SK-N-SH treated with all-trans-retinoic acid at 6 μM for 48 hours (cell line): Measurements from ENCODE around the gene NTN1.

Experiments used
- ATAC-seq: fragments of 200-7000 bp; cut with Tn5 transposase; 3 replicates; pipeline ENCODE4 v1.9.1; 2020; ENCODE audit warnings: mild to moderate bottlenecking, moderate library complexity
- BACH2 ChIP-seq: fragments of 250-450 bp; sonication (Bioruptor Pico); IDR thresholded peaks from 2 replicates; pipeline ENCODE4 v1.9.0; 2021; ENCODE audit warnings: mild to moderate bottlenecking, borderline replicate concordance
- CSDC2 ChIP-seq: fragments of 250-450 bp; sonication (Bioruptor Pico); IDR thresholded peaks from 2 replicates; pipeline ENCODE4 v1.5.0; 2020; ENCODE audit warnings: mild to moderate bottlenecking, moderate library complexity
- ESRRG ChIP-seq: fragments of 250-450 bp; sonication (Bioruptor Pico); IDR thresholded peaks from 2 replicates; pipeline ENCODE4 v1.6.1; 2021; ENCODE audit warnings: mild to moderate bottlenecking
- GLIS3 ChIP-seq: fragments of 250-450 bp; sonication (Bioruptor Pico); IDR thresholded peaks from 2 replicates; pipeline ENCODE4 v1.5.0; 2020; ENCODE audit warnings: mild to moderate bottlenecking, moderate library complexity
- ISL1 ChIP-seq: fragments of 250-450 bp; sonication (Bioruptor Pico); IDR thresholded peaks from 2 replicates; pipeline ENCODE4 v2.1.2; 2022; ENCODE audit warnings: mild to moderate bottlenecking, moderate library complexity
- OSR1 ChIP-seq: fragments of 250-450 bp; sonication (Bioruptor Pico); IDR thresholded peaks from 2 replicates; pipeline ENCODE4 v1.8.0; 2022; ENCODE audit warnings: moderate library complexity, mild to moderate bottlenecking, inconsistent platforms
- POU6F1 ChIP-seq: fragments of 250-450 bp; sonication (Bioruptor Pico); IDR thresholded peaks from 2 replicates; pipeline ENCODE4 v1.8.0; 2021; ENCODE audit warnings: low read depth, mild to moderate bottlenecking, moderate library complexity, borderline replicate concordance
- PPARA ChIP-seq: fragments of 250-450 bp; sonication (Bioruptor Pico); IDR thresholded peaks from 2 replicates; pipeline ENCODE4 v1.5.0; 2020; ENCODE audit warnings: mild to moderate bottlenecking, borderline replicate concordance
- RARB ChIP-seq: fragments of 250-450 bp; sonication (Bioruptor Pico); IDR thresholded peaks from 2 replicates; pipeline ENCODE4 v1.8.0; 2021; ENCODE audit warnings: mild to moderate bottlenecking, moderate library complexity
- SNAI2 ChIP-seq: fragments of 250-450 bp; sonication (Bioruptor Pico); IDR thresholded peaks from 2 replicates; pipeline ENCODE4 v1.5.0; 2020; ENCODE audit warnings: mild to moderate bottlenecking, moderate library complexity
- TCF4 ChIP-seq: fragments of 250-450 bp; sonication (Bioruptor Pico); IDR thresholded peaks from 2 replicates; pipeline ENCODE4 v1.8.0; 2021; ENCODE audit warnings: mild to moderate bottlenecking, moderate library complexity, borderline replicate concordance
- TOX ChIP-seq: fragments of 250-450 bp; sonication (Bioruptor Pico); IDR thresholded peaks from 2 replicates; pipeline ENCODE4 v1.8.0; 2021; ENCODE audit warnings: mild to moderate bottlenecking, moderate library complexity, borderline replicate concordance
- ZC3H10 ChIP-seq: fragments of 250-450 bp; sonication (Bioruptor Pico); IDR thresholded peaks from 2 replicates; pipeline ENCODE4 v1.5.1; 2021; ENCODE audit warnings: mild to moderate bottlenecking, moderate library complexity
- ZFP30 ChIP-seq: fragments of 450-650 bp; formaldehyde crosslinking; IDR thresholded peaks from 2 replicates; pipeline ENCODE4 v1.5.0; 2022; ENCODE audit warnings: mild to moderate bottlenecking, moderate library complexity
- ZNF565 ChIP-seq: fragments of 450-650 bp; formaldehyde crosslinking; conservative IDR thresholded peaks from 2 replicates; pipeline ENCODE4 v1.5.0; 2020; ENCODE audit warnings: low read depth, mild to moderate bottlenecking, moderate library complexity
- ZNF70 ChIP-seq: fragments of 450-650 bp; formaldehyde crosslinking; IDR thresholded peaks from 2 replicates; pipeline ENCODE4 v1.5.0; 2020; ENCODE audit warnings: mild to moderate bottlenecking, moderate library complexity
- ZNF8 ChIP-seq: fragments of 450-650 bp; formaldehyde crosslinking; IDR thresholded peaks from 2 replicates; pipeline ENCODE4 v1.5.0; 2020; ENCODE audit warnings: mild to moderate bottlenecking, moderate library complexity
- TF ChIP-seq, protein P1 (sequence below): fragments of 250-450 bp; sonication (Bioruptor Pico); IDR thresholded peaks from 2 replicates; pipeline ENCODE4 v1.5.1; 2021; ENCODE audit warnings: mild to moderate bottlenecking, moderate library complexity

NTN1 gene

GRCh38 chr17:9139695-9140094, 118.4 kb downstream of the NTN1 start (continued):
- TF ChIP-seq OSR1 (CRISPR knock-in tag): no peak
- no peak for TF ChIP-seq ZNF565
- no peak for TF ChIP-seq ZNF8 (CRISPR knock-in tag)
- TF ChIP-seq, all 23 proteins: peak for 0

DNA sequence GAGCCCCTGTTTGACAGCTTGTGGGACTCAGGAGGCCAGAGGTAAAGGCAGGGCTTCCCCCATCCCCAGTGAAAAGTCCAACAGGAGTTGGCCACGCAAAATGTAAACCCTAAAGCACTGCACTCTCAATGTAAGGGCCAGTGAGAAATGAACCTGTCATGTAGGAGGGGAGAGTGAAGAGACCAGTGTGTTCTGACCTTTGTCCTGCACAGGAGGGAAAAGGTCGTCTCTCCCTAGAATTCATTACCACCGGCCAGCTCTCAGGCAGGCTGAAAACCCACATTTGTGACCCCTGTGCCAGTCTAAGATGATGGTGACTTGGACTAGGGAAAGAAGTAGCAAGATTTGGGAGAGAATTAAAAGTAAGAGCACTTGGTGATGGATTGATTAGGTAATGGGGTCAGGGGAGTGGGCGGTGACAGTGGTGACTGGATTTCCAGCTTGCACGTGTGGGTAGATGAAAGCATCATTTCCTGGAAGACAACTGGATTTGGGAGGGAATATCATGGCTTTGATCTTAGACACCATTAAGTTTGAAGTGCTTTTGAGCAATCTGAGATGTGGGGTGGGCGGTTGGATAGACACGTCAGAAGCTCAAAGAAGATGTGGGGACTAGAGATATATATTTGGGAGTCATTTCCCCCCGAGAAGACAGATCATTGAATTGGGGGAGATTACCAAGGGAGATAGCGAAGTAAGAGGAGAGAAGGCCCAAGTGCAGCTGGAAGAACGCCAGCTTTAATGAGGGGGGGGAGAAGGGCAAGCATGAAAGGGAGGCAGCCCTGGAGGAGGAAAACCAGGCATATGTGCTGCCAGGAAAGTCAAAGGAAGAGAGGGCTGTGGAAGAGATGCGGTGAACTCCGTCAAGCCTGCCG, 119.5 kb downstream of the NTN1 start:
- TF ChIP-seq CSDC2 (no peak), ESRRG (no peak), ZC3H10 (CRISPR knock-in tag) (no peak), GLIS3 (no peak), PPARA (CRISPR knock-in tag) (no peak), SNAI2 (no peak), ZNF70 (CRISPR knock-in tag) (no peak), BACH2 (no peak)
- no peak for ATAC-seq

DNA sequence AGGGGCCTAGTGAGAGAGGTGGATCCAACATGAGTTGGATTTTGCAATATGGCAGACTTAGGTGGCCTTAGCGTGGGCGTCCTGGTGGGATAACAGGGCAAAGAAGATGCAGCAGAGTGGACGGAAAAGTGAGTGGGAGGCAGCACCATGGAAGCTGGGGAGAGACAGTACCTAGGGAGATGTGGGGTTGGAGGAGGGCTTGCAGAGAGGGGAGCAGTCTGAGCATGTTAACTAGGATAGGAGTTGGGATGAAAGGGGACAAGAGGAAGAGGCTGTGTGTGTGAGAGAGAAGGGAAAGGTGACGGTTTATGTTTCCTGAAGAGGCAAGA, 120.1 kb downstream of the NTN1 start:
- no peak for ATAC-seq
- TF ChIP-seq TOX (CRISPR knock-in tag): no peak
- no peak for TF ChIP-seq ZNF565
- TF ChIP-seq, protein P1, sequence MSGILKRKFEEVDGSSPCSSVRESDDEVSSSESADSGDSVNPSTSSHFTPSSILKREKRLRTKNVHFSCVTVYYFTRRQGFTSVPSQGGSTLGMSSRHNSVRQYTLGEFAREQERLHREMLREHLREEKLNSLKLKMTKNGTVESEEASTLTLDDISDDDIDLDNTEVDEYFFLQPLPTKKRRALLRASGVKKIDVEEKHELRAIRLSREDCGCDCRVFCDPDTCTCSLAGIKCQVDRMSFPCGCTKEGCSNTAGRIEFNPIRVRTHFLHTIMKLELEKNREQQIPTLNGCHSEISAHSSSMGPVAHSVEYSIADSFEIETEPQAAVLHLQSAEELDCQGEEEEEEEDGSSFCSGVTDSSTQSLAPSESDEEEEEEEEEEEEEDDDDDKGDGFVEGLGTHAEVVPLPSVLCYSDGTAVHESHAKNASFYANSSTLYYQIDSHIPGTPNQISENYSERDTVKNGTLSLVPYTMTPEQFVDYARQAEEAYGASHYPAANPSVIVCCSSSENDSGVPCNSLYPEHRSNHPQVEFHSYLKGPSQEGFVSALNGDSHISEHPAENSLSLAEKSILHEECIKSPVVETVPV: no peak
- no peak for TF ChIP-seq ZNF70 (CRISPR knock-in tag)
- TF ChIP-seq TCF4 (CRISPR knock-in tag): no peak
- no peak for TF ChIP-seq POU6F1
- TF ChIP-seq ZC3H10 (CRISPR knock-in tag): no peak
- TF ChIP-seq RARB (CRISPR knock-in tag): no peak
- TF ChIP-seq GLIS3: no peak
- TF ChIP-seq BACH2: no peak

DNA sequence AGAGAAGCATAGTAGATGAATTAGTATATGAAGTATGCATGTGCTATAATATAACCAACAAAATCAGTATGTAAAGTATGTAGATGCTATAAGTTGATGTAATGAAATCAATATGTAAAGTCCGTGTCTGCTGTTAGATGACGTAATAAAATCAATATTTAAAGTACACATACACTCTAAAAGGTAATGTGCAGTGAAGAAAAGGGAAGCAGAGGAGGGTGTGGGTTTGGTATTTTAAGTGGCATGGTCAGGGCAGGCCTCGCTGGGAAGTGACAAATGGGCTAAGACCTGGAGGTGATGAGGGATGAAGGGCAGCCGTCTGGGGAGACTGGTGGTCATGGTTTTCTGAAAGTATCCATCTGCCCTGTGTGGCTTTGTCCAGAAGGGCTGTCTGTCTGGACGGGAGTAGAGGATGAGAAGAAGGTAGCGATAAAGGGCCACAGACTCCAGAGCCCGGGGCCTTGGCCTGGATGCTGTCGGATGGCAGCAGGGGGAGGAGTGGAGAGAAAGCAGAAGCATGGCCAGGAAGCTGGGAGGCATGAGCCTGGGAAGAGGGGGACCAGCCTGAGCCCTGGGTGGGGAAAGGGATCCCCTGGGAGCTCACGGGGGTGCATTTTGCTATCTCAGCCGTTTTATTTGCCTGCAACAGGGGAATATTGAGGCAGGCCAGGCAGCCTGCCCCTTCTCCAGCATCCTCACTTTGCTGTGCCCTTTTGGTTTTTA, 121.6 kb downstream of the NTN1 start:
- ATAC-seq: no peak
- TF ChIP-seq TCF4 (CRISPR knock-in tag): no peak
- TF ChIP-seq POU6F1: no peak
- TF ChIP-seq RARB (CRISPR knock-in tag): no peak
- TF ChIP-seq ZNF8 (CRISPR knock-in tag): no peak
- no peak for TF ChIP-seq TOX (CRISPR knock-in tag)
- TF ChIP-seq ZFP30 (CRISPR knock-in tag): no peak
- TF ChIP-seq ZNF70 (CRISPR knock-in tag): no peak
- no peak for TF ChIP-seq BACH2
- TF ChIP-seq, protein P1: no peak

DNA sequence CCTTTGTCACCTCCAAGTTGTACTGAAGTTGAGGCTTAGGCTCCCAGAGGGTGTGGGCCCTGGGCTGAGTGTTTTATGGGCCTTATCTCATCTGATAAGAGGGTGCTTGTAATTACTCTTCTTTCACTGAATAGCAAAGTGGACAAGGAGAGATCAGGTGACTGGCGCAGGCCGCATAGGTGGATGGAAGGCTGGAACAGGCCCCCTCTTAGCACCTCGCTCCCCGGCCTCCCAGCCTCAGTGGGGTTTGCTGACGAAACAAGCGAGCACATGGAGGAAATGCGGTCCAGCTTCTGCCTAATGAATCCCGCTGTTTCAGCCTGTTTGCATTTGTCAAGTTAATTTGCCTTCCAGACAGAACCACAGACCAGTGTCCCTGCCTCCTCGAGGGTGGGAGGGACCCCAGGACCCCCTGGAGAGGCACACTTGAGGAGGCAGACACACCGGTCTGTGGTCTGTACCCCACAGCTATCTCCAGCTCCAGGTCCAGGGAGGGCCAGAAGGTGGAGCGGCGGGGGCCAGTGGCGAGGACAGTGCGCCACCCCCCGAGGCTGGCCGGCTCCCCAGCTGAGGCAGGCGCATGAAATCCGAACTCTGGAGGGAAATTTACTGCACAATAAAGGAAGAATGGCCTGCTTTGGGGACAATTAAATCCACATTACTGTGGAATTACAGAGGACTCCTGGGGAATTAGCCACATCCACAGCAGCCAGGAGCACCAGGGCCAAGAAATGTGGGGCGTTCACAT, 123.4 kb downstream of the NTN1 start:
- TF ChIP-seq OSR1 (CRISPR knock-in tag) (no peak), GLIS3 (no peak), ISL1 (no peak), ZNF565 (no peak)
- no peak for ATAC-seq
